Measurements from ENCODE around the gene CAPN12.

DNA sequence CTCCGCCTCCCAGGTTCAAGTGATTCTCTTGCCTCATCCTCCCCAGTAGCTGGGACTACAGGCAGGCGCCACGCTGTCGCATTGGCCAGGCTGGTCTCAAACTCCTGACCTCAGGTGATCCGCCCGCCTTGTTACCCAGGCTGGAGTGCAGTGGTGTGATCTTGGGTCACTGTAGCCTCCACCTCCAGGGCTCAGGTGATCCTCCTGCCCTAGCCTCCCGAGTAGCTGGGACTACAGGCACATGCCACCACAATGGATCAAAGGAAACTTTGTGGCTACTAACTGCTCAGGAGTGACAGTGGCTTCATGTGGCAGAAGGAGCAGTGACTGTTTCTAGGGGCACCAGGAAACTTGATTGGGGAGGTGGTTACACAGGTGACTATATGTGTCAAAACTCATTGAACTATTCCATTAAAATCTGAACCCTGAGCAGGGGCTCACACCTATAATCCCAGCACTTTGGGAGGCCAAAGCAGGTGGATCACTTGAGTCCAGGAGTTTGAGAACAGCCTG, 41.0 kb upstream of the CAPN12 start:
- TF ChIP-seq EZH2 (IDR thresholded peaks at IDR 0.05; ENCODE audit: borderline replicate concordance, low read length): no peak
- TF ChIP-seq, protein P1, sequence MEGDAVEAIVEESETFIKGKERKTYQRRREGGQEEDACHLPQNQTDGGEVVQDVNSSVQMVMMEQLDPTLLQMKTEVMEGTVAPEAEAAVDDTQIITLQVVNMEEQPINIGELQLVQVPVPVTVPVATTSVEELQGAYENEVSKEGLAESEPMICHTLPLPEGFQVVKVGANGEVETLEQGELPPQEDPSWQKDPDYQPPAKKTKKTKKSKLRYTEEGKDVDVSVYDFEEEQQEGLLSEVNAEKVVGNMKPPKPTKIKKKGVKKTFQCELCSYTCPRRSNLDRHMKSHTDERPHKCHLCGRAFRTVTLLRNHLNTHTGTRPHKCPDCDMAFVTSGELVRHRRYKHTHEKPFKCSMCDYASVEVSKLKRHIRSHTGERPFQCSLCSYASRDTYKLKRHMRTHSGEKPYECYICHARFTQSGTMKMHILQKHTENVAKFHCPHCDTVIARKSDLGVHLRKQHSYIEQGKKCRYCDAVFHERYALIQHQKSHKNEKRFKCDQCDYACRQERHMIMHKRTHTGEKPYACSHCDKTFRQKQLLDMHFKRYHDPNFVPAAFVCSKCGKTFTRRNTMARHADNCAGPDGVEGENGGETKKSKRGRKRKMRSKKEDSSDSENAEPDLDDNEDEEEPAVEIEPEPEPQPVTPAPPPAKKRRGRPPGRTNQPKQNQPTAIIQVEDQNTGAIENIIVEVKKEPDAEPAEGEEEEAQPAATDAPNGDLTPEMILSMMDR (conservative IDR thresholded peaks at IDR 0.05 in 1 of 2, IDR thresholded peaks at IDR 0.05 in 1 of 2; ENCODE audit: extremely low read depth in 1 of 2, insufficient read depth in 1 of 2, low read depth in 1 of 2, low read length in 2 of 2): no peak

Data from mammary epithelial cell (primary cell).